Osteoblast (primary cell): ENCODE results near the gene SMTNL1. TPM values are rescaled to one million over a fixed set of nuclear protein-coding genes. Genes with fewer than 3 reads are reported as not detected.

Experiments
- DNase-seq: peaks from one replicate; pipeline ENCODE4 v3.0.0; 2011; ENCODE audit warnings: low spot score, mixed read lengths; ENCODE audit not compliant: insufficient read length; ENCODE audit errors: missing footprints
- H2AFZ ChIP-seq: 2 replicates; pipeline ENCODE4 v1.6.0; 2011; ENCODE audit warnings: mild to moderate bottlenecking, low read length
- H3K27ac ChIP-seq: 2 replicates; pipeline ENCODE4 v1.5.1; 2011; ENCODE audit warnings: mild to moderate bottlenecking, low read depth, low read length, moderate library complexity
- H3K27me3 ChIP-seq: 2 replicates; pipeline ENCODE4 v1.6.0; 2012; ENCODE audit warnings: mild to moderate bottlenecking, control low read depth, inconsistent platforms, low read length, moderate library complexity; ENCODE audit not compliant: insufficient read depth
- H3K36me3 ChIP-seq: 2 replicates; pipeline ENCODE4 v1.5.1; 2011; ENCODE audit warnings: mild to moderate bottlenecking, low read length, control low read depth, moderate library complexity; ENCODE audit not compliant: insufficient read depth
- H3K4me1 ChIP-seq: 2 replicates; pipeline ENCODE4 v1.5.1; 2011; ENCODE audit warnings: mild to moderate bottlenecking, low read length, control low read depth, moderate library complexity; ENCODE audit not compliant: insufficient read depth
- H3K4me2 ChIP-seq: 2 replicates; pipeline ENCODE4 v1.6.0; 2011; ENCODE audit warnings: mild to moderate bottlenecking, low read length; ENCODE audit not compliant: insufficient read depth
- H3K4me3 ChIP-seq: fragments of 200-600 bp; sonication (generic); 3 replicates; pipeline ENCODE4 v1.5.1; 2012; ENCODE audit warnings: mild to moderate bottlenecking, low read length, inconsistent platforms; ENCODE audit not compliant: insufficient read depth
- H3K79me2 ChIP-seq: 2 replicates; pipeline ENCODE4 v1.6.0; 2012; ENCODE audit warnings: mild to moderate bottlenecking, low read length, control low read depth, inconsistent platforms; ENCODE audit not compliant: insufficient read depth
- H3K9me3 ChIP-seq: 2 replicates; pipeline ENCODE4 v1.5.1; 2011; ENCODE audit warnings: low read depth, low read length, control low read depth
- H4K20me1 ChIP-seq: 2 replicates; pipeline ENCODE4 v1.6.0; 2012; ENCODE audit warnings: mild to moderate bottlenecking, low read length, control low read depth; ENCODE audit not compliant: insufficient read depth
- CTCF ChIP-seq: IDR thresholded peaks from 2 replicates; pipeline ENCODE4 v1.5.1; 2011; ENCODE audit warnings: mild to moderate bottlenecking, low read depth, low read length, moderate library complexity; ENCODE audit errors: extremely low read depth
- total RNA-seq: library from RNA; depleted of rRNA; stranded (reverse); fragments of >200 nt; gene quantifications from 2 replicates; pipeline ENCODE4 v1.2.3, GENCODE V29; 2012

The SMTNL1 gene
- total RNA-seq, 1 donor = not detected

DNA sequence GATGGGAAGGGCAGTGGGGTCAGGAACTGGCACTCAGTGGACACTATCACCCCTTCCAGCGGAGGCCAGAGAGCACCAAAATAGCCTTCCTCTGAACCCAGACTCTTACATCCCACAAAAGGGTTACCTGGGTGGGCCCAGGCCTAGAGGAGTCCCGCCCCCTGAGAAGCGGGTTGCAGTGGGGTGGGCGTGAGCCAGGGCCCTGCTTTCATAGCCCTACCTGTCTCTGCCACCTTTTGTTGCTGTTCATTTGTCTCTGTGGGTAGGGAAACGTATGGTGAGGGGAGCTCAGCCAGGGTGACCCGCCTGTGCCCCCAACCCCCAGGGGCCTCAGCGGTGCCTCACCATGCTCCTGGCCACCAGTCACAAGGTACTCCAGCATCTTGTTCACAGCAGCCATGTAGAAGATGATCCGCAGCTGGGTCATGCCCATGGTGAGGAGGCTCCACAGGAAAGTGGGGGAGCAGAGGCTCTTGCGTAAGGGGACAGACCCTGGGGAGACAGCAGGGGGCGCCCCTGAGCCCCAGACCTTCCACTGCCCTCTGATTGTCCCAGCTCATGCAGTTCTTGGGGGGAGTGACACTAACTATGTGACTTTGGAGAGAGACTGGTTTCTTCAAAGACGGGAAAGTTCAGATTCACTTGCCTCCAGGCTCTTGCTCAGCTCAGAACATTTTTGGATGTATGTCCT is 45.9 kb upstream of the SMTNL1 start:
- Histone ChIP-seq H3K4me2 (no peak overlapping the region), H3K9me3 (no peaks in the 10 kb centered on the region), H3K4me1 (no peaks in the 10 kb centered on the region), H3K36me3 (no peaks in the 10 kb centered on the region), H3K27me3 (no peaks in the 10 kb centered on the region), H2AFZ (no peak overlapping the region), H3K79me2 (no peaks in the 10 kb centered on the region), H3K4me3 (no peak overlapping the region), H3K27ac (no peak overlapping the region), H4K20me1 (no peaks in the 10 kb centered on the region)
- DNase-seq = peak; percentile 61
- peak; percentile 54 for TF ChIP-seq CTCF

DNA sequence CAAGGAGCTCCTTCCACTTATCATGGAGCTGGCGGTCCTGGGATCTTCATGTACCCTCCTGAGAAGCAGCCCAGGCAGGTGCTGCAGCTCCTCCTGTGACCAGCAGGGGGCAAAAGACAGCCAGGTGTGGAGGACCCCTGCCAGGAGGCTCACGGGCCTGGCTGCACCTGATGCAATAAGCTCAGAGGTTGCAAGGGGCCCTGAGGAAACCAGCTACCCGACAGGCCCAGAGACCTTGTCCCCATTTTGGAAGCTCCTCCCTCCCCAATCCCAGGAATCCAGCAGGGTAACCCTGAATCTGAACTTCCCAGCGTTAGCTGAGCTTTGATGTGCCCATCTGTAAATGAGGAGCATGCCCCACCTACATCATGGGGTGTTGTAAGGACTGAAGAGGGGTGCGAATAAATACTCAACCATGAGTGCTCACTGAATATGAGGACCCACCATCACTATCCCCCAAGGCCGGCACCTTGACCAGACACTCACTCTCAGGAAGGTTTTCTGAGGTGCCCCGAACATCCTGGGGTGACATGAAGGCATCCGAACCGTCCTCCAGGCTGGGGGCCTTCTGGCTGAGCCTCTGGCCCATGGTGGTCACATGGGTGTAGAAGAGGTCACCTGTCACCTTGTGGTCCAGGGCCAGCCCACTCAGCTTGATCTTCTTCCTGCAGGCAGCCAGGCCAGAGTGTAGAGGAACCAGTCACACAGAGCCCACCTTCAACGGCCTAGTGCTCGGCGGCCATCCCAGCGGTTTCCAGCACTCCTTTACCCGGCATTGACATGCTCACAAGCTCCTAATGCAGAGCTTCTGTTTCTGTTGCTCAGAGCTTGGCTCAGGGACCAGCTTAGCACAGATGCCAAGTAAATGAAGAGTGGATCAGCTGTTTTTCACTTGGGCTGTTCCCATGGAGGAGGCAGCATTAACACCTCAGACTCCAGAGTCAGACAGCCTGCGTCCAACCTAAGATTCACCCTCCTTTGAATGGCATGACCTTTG is 43.6 kb upstream of the SMTNL1 start:
- Histone ChIP-seq H3K4me1 (no peaks in the 10 kb centered on the region), H3K27me3 (no peaks in the 10 kb centered on the region), H3K4me3 (no peak overlapping the region), H3K9me3 (no peaks in the 10 kb centered on the region), H3K79me2 (no peaks in the 10 kb centered on the region), H4K20me1 (no peaks in the 10 kb centered on the region), H2AFZ (no peak overlapping the region), H3K27ac (no peak overlapping the region), H3K36me3 (no peaks in the 10 kb centered on the region), H3K4me2 (no peak overlapping the region)
- TF ChIP-seq CTCF = peak; percentile 84
- peak; percentile 71 for DNase-seq

DNA sequence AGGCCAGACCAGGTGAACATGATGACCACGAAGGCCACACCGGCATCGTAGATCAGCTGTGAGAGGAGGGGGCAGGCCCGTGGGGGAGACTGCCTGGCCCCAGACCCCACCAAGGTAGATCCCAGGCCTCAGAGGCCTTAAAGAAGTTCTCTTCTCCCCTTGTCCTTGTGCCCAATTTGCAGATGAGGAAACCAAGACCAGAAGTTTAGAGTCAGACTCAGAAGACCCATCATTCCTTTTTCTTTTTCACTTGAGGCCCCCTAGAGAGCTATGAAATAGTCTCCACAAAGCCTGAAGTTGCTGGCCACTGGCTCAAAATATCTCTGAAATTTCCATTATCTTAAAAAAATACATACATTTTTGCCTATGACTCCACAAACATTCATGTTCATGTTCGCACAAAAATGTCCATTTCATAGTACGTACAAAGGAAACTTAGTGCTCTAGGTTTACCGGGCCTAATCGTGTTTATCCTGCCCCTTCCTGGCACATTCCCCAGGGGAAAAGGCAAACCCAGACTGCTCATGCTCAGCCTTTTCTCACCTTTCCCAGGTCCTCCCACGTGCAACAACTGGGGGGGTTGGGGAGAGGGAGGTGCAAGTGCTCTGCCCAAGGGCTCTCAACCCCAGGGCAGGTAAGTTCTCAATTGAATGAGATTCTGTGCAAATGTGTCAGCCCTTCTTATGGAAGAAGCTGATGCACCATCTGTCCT is 41.1 kb upstream of the SMTNL1 start:
- H3K4me3 ChIP-seq = no peak overlapping the region
- no peaks in the 10 kb centered on the region for H3K36me3 ChIP-seq
- no peak for TF ChIP-seq CTCF
- H3K27me3 ChIP-seq = no peaks in the 10 kb centered on the region
- no peak overlapping the region for H3K27ac ChIP-seq
- H3K79me2 ChIP-seq = no peaks in the 10 kb centered on the region
- no peak overlapping the region for H2AFZ ChIP-seq
- DNase-seq = peak; percentile 60
- no peak overlapping the region for H3K4me2 ChIP-seq
- peaks cover 9% of the 10 kb centered on the region for H3K4me1 ChIP-seq
- no peaks in the 10 kb centered on the region for H3K9me3 ChIP-seq
- no peaks in the 10 kb centered on the region for H4K20me1 ChIP-seq
